ENCODE results near the gene APOM.
A peak's percentile ranks its signal among the peaks of the same experiment; 100 is the strongest.

- no peak for TF ChIP-seq CTCF (conservative IDR thresholded peaks at IDR 0.05)
- peak; percentile 57; the same call in 1 of the 2 replicates for TF ChIP-seq ZFX (IDR thresholded peaks at IDR 0.05)
Observed at GRCh38 chr6:31665501-31666336, 10.0 kb downstream of the APOM start, which contains the start of gene CSNK2B.

All from C4-2B (cell line).